Small intestine (tissue), 7 donors: ENCODE data around the gene RBM46. TPM values are rescaled to one million over a fixed set of nuclear protein-coding genes. Genes with fewer than 3 reads are reported as not detected.
A peak's percentile ranks its signal among the peaks of the same experiment; 100 is the strongest.

Experiments
- DNase-seq, 2 donors: peaks; one replicate each; pipeline versions ENCODE4 v3.0.0 to v3.0.0-alpha.2; 2013
- FAIRE-seq: peaks from 2 replicates; lab custom pipeline; 2012; peaks lifted over from hg19 to GRCh38; lab: Jason Lieb, UNC
- H3K27ac ChIP-seq, 3 donors: one replicate each; pipeline ENCODE4 v1.5.1; 2013; ENCODE audit warnings: low read length in 2 of 3, mild to moderate bottlenecking in 2 of 3, control low read depth in 1 of 3, inconsistent platforms in 1 of 3, low read depth in 1 of 3, moderate library complexity in 1 of 3
- H3K27me3 ChIP-seq, 3 donors: one replicate each; pipeline ENCODE4 v1.6.1; 2013; ENCODE audit warnings: low read length in 3 of 3, inconsistent platforms in 1 of 3; ENCODE audit not compliant: control insufficient read depth in 3 of 3, insufficient read depth in 3 of 3
- H3K36me3 ChIP-seq, 3 donors: one replicate each; pipeline ENCODE4 v1.6.1; 2013; ENCODE audit warnings: low read length in 3 of 3, inconsistent platforms in 1 of 3, low read depth in 1 of 3, mild to moderate bottlenecking in 1 of 3, moderate library complexity in 1 of 3; ENCODE audit not compliant: control insufficient read depth in 3 of 3, insufficient read depth in 2 of 3
- H3K4me1 ChIP-seq, 3 donors: one replicate each; pipeline ENCODE4 v1.6.1; 2013; ENCODE audit warnings: low read length in 2 of 3, inconsistent platforms in 1 of 3, low read depth in 1 of 3, mild to moderate bottlenecking in 1 of 3, moderate library complexity in 1 of 3; ENCODE audit not compliant: control insufficient read depth in 3 of 3, insufficient read depth in 2 of 3
- H3K4me3 ChIP-seq, 3 donors: one replicate each; pipeline ENCODE4 v1.5.1; 2013; ENCODE audit warnings: low read length in 3 of 3, control low read depth in 1 of 3, inconsistent platforms in 1 of 3, low read depth in 1 of 3, mild to moderate bottlenecking in 1 of 3, moderate library complexity in 1 of 3
- H3K9me3 ChIP-seq, 2 donors: one replicate each; pipeline ENCODE4 v1.6.1; 2013; ENCODE audit warnings: low read depth in 1 of 2, low read length in 1 of 2; ENCODE audit not compliant: control insufficient read depth in 2 of 2, insufficient read depth in 1 of 2
- WGBS, 3 donors: extraction: QIAGEN DNeasy Blood & Tissue Kit; methylation state at CpG; one replicate each; pipeline ENCODE4 v1.1.7; 2013; 5-methylcytosine and 5-hydroxymethylcytosine counted together
- polyA plus RNA-seq, 4 donors: library from polyadenylated mRNA; stranded (reverse) in 3 of 4; unstranded in 1 of 4; fragments of 200-250 nt in 3 of 4; fragments of 120-200 nt in 1 of 4; gene quantifications; one replicate each; pipeline versions ENCODE4 v1.2.1 to v1.2.3, GENCODE V29; 2013
- donor health status: healthy with polysubstance abuse.
- donor health status: control.
- donor health status: control.
- donor health status: Bipolar disorder and iron deficiency.
- donor health status: healthy.

RBM46 gene
- polyA plus RNA-seq, 4 donors = 0.01 to 0.07 TPM; not detected in 2

DNA sequence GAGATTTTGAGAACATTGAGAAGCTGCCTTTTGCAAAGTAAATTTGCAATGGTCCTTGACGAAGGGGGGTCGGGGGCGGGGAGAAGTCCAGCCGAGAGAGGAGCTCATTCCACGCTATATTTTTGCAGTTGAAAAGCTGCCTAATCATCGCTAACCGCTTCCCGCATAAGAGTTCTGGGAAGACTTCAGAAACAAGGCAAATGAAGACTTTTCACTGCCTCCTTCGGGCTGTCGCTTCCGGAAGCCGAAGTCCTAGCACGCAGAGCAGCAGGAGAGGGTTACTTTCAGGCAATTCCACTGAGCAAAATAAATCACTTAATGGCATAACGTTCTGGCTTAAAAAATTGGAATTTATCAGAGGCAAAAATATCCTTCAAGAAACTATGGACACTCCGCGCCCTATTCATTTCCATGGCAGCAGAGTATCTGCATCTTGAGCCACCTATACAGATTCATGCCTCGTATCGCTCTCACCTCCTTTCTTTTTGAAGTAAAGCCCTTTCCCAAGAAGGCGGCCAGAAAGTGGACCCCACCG lies 39.9 kb upstream of the RBM46 start:
- peaks cover 0 to 53% (median 11%) of the 10 kb centered on the region in 3 donors for H3K27me3 ChIP-seq
- no peak overlapping the region for H3K27ac ChIP-seq
- peaks cover 0 to 20% (median 0%) of the 10 kb centered on the region in 3 donors for H3K4me1 ChIP-seq
- H3K36me3 ChIP-seq = no peaks in the 10 kb centered on the region
- H3K4me3 ChIP-seq = no peak overlapping the region
- DNase-seq = no peak
- 28 to 71% (median 63%) methylated on average over 20 of the region's 20 CpGs for WGBS, 3 donors
- no peak for FAIRE-seq
- H3K9me3 ChIP-seq = no peaks in the 10 kb centered on the region

DNA sequence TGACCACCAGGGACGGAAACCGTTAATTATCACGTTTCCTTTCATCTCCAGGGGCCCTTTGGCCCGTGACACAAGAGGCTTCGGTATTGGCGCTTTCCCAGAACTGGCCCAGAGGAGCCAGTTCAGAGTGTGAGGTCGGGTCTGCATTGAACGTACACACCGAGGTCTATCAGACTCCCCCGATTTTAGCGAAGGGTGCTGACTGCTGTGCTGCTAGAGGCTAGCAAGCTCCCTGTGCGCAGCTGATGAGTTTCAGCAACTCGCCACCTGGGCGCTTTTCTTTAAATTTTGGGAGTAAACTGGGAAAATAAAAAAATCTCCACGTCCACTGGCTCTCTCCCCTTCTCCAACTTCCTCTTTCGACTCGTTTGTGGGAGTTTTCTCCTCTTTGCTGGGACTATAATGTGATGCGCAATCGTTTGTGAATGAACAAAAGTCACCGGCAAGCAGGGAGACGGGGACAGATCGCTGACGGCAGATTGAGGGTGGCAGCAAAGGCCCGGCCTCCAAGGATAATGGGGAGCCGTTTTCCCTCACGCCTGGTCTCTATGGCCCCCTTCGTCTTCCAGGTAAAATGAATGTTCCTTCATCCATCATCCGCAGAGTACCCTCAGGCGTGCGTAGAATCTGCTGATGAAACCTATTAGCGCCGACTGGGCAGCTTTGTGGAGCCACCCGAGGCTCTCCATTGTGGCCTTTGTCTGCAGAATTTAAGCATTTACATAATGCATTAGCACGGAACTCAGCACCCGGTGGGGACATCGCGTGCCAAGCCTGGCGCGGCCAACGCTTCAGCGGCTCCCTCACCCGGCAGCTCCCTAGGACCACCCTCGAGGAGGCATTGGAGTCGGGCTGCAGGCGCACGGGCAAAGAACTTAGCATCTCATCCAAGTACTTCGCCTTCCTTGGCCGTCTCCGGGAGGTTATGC lies 38.9 kb upstream of the RBM46 start:
- Histone ChIP-seq H3K27ac (no peak overlapping the region), H3K9me3 (no peaks in the 10 kb centered on the region), H3K36me3 (no peaks in the 10 kb centered on the region), H3K27me3 (peaks cover 0 to 56% (median 11%) of the 10 kb centered on the region in 3 donors), H3K4me3 (peak overlapping the region in 1 of 3 donors; percentile 8), H3K4me1 (peaks cover 0 to 20% (median 0%) of the 10 kb centered on the region in 3 donors)
- no peak for FAIRE-seq
- WGBS, 3 donors = 2 to 4% (median 4%) methylated on average over 49 of the region's 49 CpGs
- peak; percentile 11 to 40 for DNase-seq

DNA sequence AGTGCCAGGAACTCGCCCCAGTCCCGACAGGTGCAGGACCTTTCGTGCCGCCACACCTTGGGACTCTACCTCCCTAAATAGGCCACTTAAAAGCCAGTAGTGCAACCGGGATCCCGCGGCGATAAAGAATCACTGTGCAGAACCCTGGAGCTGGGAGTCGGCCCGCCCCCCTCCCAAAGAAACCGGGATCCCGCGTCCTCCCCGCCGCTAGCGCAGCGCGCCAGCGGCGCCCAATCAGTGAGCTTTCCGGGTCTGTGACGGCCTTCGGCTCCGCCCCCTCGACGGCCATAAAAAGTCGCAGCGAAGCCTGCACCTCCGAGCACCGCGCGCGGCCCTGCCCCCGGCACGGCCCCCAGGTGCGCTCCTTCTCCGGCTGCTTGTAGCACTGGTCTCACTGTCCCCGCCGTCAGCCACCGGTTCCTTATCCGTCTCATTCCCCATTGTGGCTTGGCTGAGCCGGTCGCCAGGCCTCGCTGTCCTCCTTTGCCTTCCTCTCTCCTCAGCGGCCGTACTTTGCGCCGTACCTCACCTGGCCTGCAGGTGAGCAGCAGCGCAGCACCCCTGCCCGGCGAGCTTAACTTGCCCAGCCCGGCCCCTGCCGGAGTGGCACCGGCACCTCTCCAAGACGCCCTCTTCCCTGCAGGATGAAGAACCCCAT lies 37.3 kb upstream of the RBM46 start, which contains the start of gene LRAT:
Gene LRAT (plus strand): TSS at position 318 of the 658 bp plus-strand sequence. CDS start 327 bp downstream, at position 645.
- Histone ChIP-seq H3K9me3 (no peaks in the 10 kb centered on the region), H3K4me3 (peak within 1 kb of the TSS in 2 of 3 donors; percentile 49 to 62), H3K27me3 (peaks cover 0 to 56% (median 11%) of the 10 kb centered on the region in 3 donors), H3K36me3 (no peaks in the 10 kb centered on the region), H3K4me1 (peaks cover 0 to 20% (median 0%) of the 10 kb centered on the region in 3 donors), H3K27ac (peak within 1 kb of the TSS in 1 of 3 donors; percentile 47)
- DNase-seq = peak; percentile 86 to 94
- FAIRE-seq = no peak
- WGBS, 3 donors = 2 to 4% (median 3%) methylated on average over 45 to 55 of the region's 55 CpGs

GRCh38 chr4:154744341-154744926 lies 36.6 kb upstream of the RBM46 start:
- 2 to 7% (median 5%) methylated on average over 31 of the region's 31 CpGs for WGBS, 3 donors
- no peaks in the 10 kb centered on the region for H3K9me3 ChIP-seq
- FAIRE-seq (no peak), DNase-seq (peak in 1 of 2 donors; percentile 6)
- H3K27ac ChIP-seq = no peak overlapping the region
- peaks cover 0 to 56% (median 11%) of the 10 kb centered on the region in 3 donors for H3K27me3 ChIP-seq
- H3K4me1 ChIP-seq = peaks cover 0 to 20% (median 0%) of the 10 kb centered on the region in 3 donors
- no peaks in the 10 kb centered on the region for H3K36me3 ChIP-seq
- peak overlapping the region in 2 of 3 donors; percentile 49 to 62 for H3K4me3 ChIP-seq

DNA sequence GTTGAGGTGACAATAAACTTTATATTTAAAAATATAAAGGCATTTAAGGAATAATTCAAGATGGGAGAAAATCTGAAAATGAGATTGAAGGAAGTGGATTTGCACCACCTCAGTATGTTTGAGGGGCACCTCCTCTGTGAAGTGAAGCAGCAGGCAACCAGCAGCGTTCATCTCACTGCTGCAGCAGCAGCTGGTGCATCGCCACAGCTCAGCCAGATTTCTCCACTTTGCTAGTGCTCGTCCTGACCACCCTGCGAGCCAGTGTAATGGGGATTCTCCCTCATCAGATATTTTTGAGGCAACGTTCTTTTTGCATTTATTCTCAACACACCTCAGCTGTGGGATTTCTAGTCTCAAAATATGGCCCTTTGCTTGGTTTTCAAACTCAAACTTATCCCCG lies 23.4 kb upstream of the RBM46 start:
- DNase-seq (no peak), FAIRE-seq (no peak)
- peaks cover 0 to 18% (median 0%) of the 10 kb centered on the region in 3 donors for H3K27me3 ChIP-seq
- H3K9me3 ChIP-seq = no peaks in the 10 kb centered on the region
- WGBS, 3 donors = 69 to 83% (median 76%) methylated on average over 6 of the region's 6 CpGs
- H3K27ac ChIP-seq = no peak overlapping the region
- H3K4me3 ChIP-seq = no peak overlapping the region
- H3K4me1 ChIP-seq = no peaks in the 10 kb centered on the region
- no peaks in the 10 kb centered on the region for H3K36me3 ChIP-seq

GRCh38 chr4:154760895-154761294 lies 20.2 kb upstream of the RBM46 start:
- H3K36me3 ChIP-seq = no peaks in the 10 kb centered on the region
- WGBS, 3 donors = 77 to 86% (median 78%) methylated on average over 2 of the region's 2 CpGs
- H3K4me1 ChIP-seq = no peaks in the 10 kb centered on the region
- FAIRE-seq (no peak), DNase-seq (no peak)
- no peak overlapping the region for H3K27ac ChIP-seq
- H3K4me3 ChIP-seq = no peak overlapping the region
- peaks cover 0 to 18% (median 2%) of the 10 kb centered on the region in 3 donors for H3K27me3 ChIP-seq
- no peaks in the 10 kb centered on the region for H3K9me3 ChIP-seq

DNA sequence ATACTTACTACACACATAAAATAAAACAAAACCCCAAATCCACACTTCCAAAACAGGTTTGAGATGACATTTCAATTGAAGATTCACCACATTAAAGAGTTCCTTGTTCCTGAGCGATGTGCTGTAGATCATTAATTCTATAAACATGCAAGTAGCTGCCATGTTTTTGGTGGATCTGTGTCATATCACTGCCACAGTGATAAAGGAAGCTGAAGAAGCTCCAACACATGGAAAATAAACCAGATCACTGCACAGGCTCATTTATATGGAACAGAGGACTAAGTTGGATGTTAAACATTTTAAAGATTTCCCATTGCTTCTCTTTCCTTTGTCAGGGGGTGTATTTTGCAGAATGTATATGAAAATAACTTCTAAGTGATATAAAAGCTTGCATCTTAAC lies 2.8 kb upstream of the RBM46 start:
- WGBS, 3 donors = 84 to 100% (median 85%) methylated on average over 1 of the region's 1 CpG
- FAIRE-seq = no peak
- H3K27ac ChIP-seq = no peak overlapping the region

More for the DNA sequence above, 2.8 kb upstream of the RBM46 start:
- Histone ChIP-seq H3K4me1 (no peaks in the 10 kb centered on the region), H3K36me3 (no peaks in the 10 kb centered on the region), H3K27me3 (peaks cover 0 to 8% (median 0%) of the 10 kb centered on the region in 3 donors), H3K9me3 (no peaks in the 10 kb centered on the region), H3K4me3 (no peak overlapping the region)
- no peak for DNase-seq
